Osteoblast (primary cell): ENCODE data around the gene MALAT1. TPM values are rescaled to one million over a fixed set of nuclear protein-coding genes. Genes with fewer than 3 reads are reported as not detected.

Experiments used
- DNase-seq: peaks from one replicate; pipeline ENCODE4 v3.0.0; 2011; ENCODE audit warnings: low spot score, mixed read lengths; ENCODE audit not compliant: insufficient read length; ENCODE audit errors: missing footprints
- H2AFZ ChIP-seq: 2 replicates; pipeline ENCODE4 v1.6.0; 2011; ENCODE audit warnings: mild to moderate bottlenecking, low read length
- H3K27ac ChIP-seq: 2 replicates; pipeline ENCODE4 v1.5.1; 2011; ENCODE audit warnings: mild to moderate bottlenecking, low read depth, low read length, moderate library complexity
- H3K27me3 ChIP-seq: 2 replicates; pipeline ENCODE4 v1.6.0; 2012; ENCODE audit warnings: mild to moderate bottlenecking, control low read depth, inconsistent platforms, low read length, moderate library complexity; ENCODE audit not compliant: insufficient read depth
- H3K36me3 ChIP-seq: 2 replicates; pipeline ENCODE4 v1.5.1; 2011; ENCODE audit warnings: mild to moderate bottlenecking, low read length, control low read depth, moderate library complexity; ENCODE audit not compliant: insufficient read depth
- H3K4me1 ChIP-seq: 2 replicates; pipeline ENCODE4 v1.5.1; 2011; ENCODE audit warnings: mild to moderate bottlenecking, low read length, control low read depth, moderate library complexity; ENCODE audit not compliant: insufficient read depth
- H3K4me2 ChIP-seq: 2 replicates; pipeline ENCODE4 v1.6.0; 2011; ENCODE audit warnings: mild to moderate bottlenecking, low read length; ENCODE audit not compliant: insufficient read depth
- H3K4me3 ChIP-seq: fragments of 200-600 bp; sonication (generic); 3 replicates; pipeline ENCODE4 v1.5.1; 2012; ENCODE audit warnings: mild to moderate bottlenecking, low read length, inconsistent platforms; ENCODE audit not compliant: insufficient read depth
- H3K79me2 ChIP-seq: 2 replicates; pipeline ENCODE4 v1.6.0; 2012; ENCODE audit warnings: mild to moderate bottlenecking, low read length, control low read depth, inconsistent platforms; ENCODE audit not compliant: insufficient read depth
- H3K9me3 ChIP-seq: 2 replicates; pipeline ENCODE4 v1.5.1; 2011; ENCODE audit warnings: low read depth, low read length, control low read depth
- H4K20me1 ChIP-seq: 2 replicates; pipeline ENCODE4 v1.6.0; 2012; ENCODE audit warnings: mild to moderate bottlenecking, low read length, control low read depth; ENCODE audit not compliant: insufficient read depth
- total RNA-seq: library from RNA; depleted of rRNA; stranded (reverse); fragments of >200 nt; gene quantifications from 2 replicates; pipeline ENCODE4 v1.2.3, GENCODE V29; 2012
- TF ChIP-seq, protein P1 (sequence below): IDR thresholded peaks from 2 replicates; pipeline ENCODE4 v1.5.1; 2011; ENCODE audit warnings: mild to moderate bottlenecking, low read depth, low read length, moderate library complexity; ENCODE audit errors: extremely low read depth

The MALAT1 gene
- total RNA-seq, 1 donor: 19,002 TPM

DNA sequence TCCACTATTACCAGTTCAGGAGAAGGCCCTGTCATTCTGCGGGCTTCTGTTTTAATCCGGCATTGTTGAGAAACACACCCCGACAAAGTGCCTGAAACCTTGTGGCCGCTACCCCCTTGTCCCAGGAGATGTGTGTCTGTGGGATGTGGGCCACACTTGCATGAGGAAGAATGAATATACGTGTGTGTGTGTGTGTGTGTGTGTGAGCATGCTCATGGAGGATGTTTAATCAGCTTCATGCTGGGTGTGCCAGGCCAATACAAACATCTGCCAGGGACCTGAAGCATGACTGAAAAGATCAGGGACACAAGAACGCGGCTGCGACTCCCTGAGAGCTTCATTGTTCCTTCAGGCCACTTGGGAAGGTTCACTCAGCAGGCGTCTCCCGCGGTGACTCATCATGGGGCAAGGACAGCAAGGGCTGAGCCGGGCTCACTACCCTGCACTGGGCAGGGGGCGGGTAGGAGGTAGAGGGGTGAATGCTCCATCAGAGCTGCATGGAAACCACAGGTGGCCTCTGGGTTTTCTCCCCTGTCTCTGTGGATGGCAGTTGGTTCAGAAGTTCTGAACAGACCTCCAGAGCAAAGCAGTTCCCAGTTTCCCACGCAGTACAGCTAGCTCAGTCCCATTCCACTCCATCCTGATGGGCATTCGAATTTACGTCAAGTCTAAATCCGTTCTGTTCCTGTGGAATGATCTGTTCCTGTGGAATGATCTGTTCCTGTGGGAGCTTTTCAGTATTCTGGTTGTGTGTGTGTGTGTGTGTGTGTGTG lies 7.0 kb upstream of the MALAT1 start:
- DNase-seq: peak; percentile 82
- Histone ChIP-seq H3K4me2 (peak overlapping the region; percentile 75), H3K4me3 (peak overlapping the region; percentile 45), H3K27ac (peak overlapping the region; percentile 95), H3K9me3 (no peaks in the 10 kb centered on the region), H2AFZ (no peak overlapping the region), H3K4me1 (peaks cover 89% of the 10 kb centered on the region), H3K36me3 (no peaks in the 10 kb centered on the region), H3K27me3 (no peaks in the 10 kb centered on the region), H3K79me2 (peaks cover 61% of the 10 kb centered on the region), H4K20me1 (no peaks in the 10 kb centered on the region)
- TF ChIP-seq, protein P1, sequence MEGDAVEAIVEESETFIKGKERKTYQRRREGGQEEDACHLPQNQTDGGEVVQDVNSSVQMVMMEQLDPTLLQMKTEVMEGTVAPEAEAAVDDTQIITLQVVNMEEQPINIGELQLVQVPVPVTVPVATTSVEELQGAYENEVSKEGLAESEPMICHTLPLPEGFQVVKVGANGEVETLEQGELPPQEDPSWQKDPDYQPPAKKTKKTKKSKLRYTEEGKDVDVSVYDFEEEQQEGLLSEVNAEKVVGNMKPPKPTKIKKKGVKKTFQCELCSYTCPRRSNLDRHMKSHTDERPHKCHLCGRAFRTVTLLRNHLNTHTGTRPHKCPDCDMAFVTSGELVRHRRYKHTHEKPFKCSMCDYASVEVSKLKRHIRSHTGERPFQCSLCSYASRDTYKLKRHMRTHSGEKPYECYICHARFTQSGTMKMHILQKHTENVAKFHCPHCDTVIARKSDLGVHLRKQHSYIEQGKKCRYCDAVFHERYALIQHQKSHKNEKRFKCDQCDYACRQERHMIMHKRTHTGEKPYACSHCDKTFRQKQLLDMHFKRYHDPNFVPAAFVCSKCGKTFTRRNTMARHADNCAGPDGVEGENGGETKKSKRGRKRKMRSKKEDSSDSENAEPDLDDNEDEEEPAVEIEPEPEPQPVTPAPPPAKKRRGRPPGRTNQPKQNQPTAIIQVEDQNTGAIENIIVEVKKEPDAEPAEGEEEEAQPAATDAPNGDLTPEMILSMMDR: no peak

DNA sequence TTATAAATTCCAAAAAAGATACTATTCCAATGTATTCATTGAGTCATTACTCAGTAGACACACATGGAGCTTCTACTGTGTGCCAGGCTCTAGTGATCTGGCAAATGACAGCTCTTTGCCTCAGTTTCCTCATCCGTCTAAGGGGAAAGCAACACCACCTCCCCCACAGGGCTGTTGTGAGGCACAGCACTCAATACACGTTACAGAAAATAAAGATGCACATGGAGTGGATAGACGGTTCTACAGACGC lies 6.5 kb upstream of the MALAT1 start:
- peaks cover 64% of the 10 kb centered on the region for H3K79me2 ChIP-seq
- peak; percentile 36 for DNase-seq
- H2AFZ ChIP-seq: no peak overlapping the region
- peaks cover 88% of the 10 kb centered on the region for H3K4me1 ChIP-seq
- peak overlapping the region; percentile 75 for H3K4me2 ChIP-seq
- H3K36me3 ChIP-seq: no peaks in the 10 kb centered on the region
- no peaks in the 10 kb centered on the region for H4K20me1 ChIP-seq
- H3K27me3 ChIP-seq: no peaks in the 10 kb centered on the region
- peak overlapping the region; percentile 36 for H3K4me3 ChIP-seq
- TF ChIP-seq, protein P1: no peak
- H3K9me3 ChIP-seq: no peaks in the 10 kb centered on the region
- H3K27ac ChIP-seq: peak overlapping the region; percentile 95

GRCh38 chr11:65492637-65493366 lies 6.0 kb upstream of the MALAT1 start:
- Histone ChIP-seq H3K27ac (peak overlapping the region; percentile 95), H3K79me2 (peaks cover 66% of the 10 kb centered on the region), H3K9me3 (no peaks in the 10 kb centered on the region), H2AFZ (no peak overlapping the region), H3K27me3 (no peaks in the 10 kb centered on the region), H3K4me3 (peak overlapping the region; percentile 36), H3K36me3 (no peaks in the 10 kb centered on the region), H3K4me2 (peak overlapping the region; percentile 75), H3K4me1 (peaks cover 88% of the 10 kb centered on the region), H4K20me1 (no peaks in the 10 kb centered on the region)
- TF ChIP-seq, protein P1: no peak
- peak; percentile 71 for DNase-seq
